Astrocyte (in vitro differentiated cells and primary cell): ENCODE results near the gene CTNNA3. TPM values are rescaled to one million over a fixed set of nuclear protein-coding genes. Genes with fewer than 3 reads are reported as not detected.
A peak's percentile ranks its signal among the peaks of the same experiment; 100 is the strongest.
"Not testable (repeated sequence)": the region's sequence is repeated elsewhere in the genome, so short reads cannot be mapped to it uniquely, and the experiment has no call there.

ENCODE experiments used
- DNase-seq: peaks from one replicate; pipeline ENCODE4 v3.0.0-alpha.2; 2010; ENCODE audit warnings: low read depth
- FAIRE-seq: peaks from 2 replicates; lab custom pipeline; 2011; peaks lifted over from hg19 to GRCh38; lab: Jason Lieb, UNC
- H2AFZ ChIP-seq: 2 replicates; pipeline ENCODE4 v1.6.0; 2012; ENCODE audit warnings: low read depth, low read length, inconsistent platforms
- H3K27ac ChIP-seq: 2 replicates; pipeline ENCODE4 v1.5.1; 2011; ENCODE audit warnings: low read depth, low read length, inconsistent platforms
- H3K27me3 ChIP-seq: 2 replicates; pipeline ENCODE4 v1.6.0; 2011; ENCODE audit warnings: low read length, inconsistent platforms; ENCODE audit not compliant: insufficient read depth
- H3K36me3 ChIP-seq: 2 replicates; pipeline ENCODE4 v1.5.1; 2011; ENCODE audit warnings: low read length, inconsistent platforms; ENCODE audit not compliant: insufficient read depth
- H3K4me1 ChIP-seq: 2 replicates; pipeline ENCODE4 v1.5.1; 2011; ENCODE audit warnings: low read length, inconsistent platforms; ENCODE audit not compliant: insufficient read depth
- H3K4me2 ChIP-seq: 2 replicates; pipeline ENCODE4 v1.6.0; 2012; ENCODE audit warnings: low read length, inconsistent platforms
- H3K4me3 ChIP-seq: 2 replicates; pipeline ENCODE4 v1.5.1; 2011; ENCODE audit warnings: low read depth, mild to moderate bottlenecking, low read length, inconsistent platforms; ENCODE audit not compliant: insufficient read depth
- H3K79me2 ChIP-seq: 2 replicates; pipeline ENCODE4 v1.6.0; 2012; ENCODE audit warnings: mild to moderate bottlenecking, low read length, inconsistent platforms; ENCODE audit not compliant: insufficient read depth
- H3K9ac ChIP-seq: 2 replicates; pipeline ENCODE4 v1.6.0; 2012; ENCODE audit warnings: mild to moderate bottlenecking, low read length, inconsistent platforms
- H3K9me3 ChIP-seq: 2 replicates; pipeline ENCODE4 v1.5.1; 2012; ENCODE audit warnings: low read depth, mild to moderate bottlenecking, low read length, inconsistent platforms; ENCODE audit not compliant: insufficient read depth
- H4K20me1 ChIP-seq: 2 replicates; pipeline ENCODE4 v1.6.0; 2012; ENCODE audit warnings: low read length, inconsistent platforms; ENCODE audit not compliant: insufficient read depth
- H3K27ac Mint-ChIP-seq: one replicate; pipeline ENCODE4 v1.8.0; 2021; ENCODE audit warnings: mild to moderate bottlenecking, mixed read lengths; ENCODE audit not compliant: unreplicated experiment
- H3K27me3 Mint-ChIP-seq: one replicate; pipeline ENCODE4 v1.8.0; 2021; ENCODE audit warnings: low read depth, mixed read lengths; ENCODE audit not compliant: unreplicated experiment
- H3K36me3 Mint-ChIP-seq: one replicate; pipeline ENCODE4 v1.8.0; 2021; ENCODE audit warnings: low read depth, mixed read lengths; ENCODE audit not compliant: unreplicated experiment
- H3K4me1 Mint-ChIP-seq: one replicate; pipeline ENCODE4 v1.8.0; 2021; ENCODE audit warnings: low read depth, mixed read lengths; ENCODE audit not compliant: unreplicated experiment
- H3K4me3 Mint-ChIP-seq: one replicate; pipeline ENCODE4 v1.8.0; 2021; ENCODE audit warnings: mild to moderate bottlenecking, moderate library complexity, mixed read lengths; ENCODE audit not compliant: unreplicated experiment
- H3K9me3 Mint-ChIP-seq: one replicate; pipeline ENCODE4 v1.8.0; 2021; ENCODE audit warnings: mild to moderate bottlenecking, mixed read lengths; ENCODE audit not compliant: unreplicated experiment
- EZH2 ChIP-seq: IDR thresholded peaks from 2 replicates; pipeline ENCODE4 v1.6.1; 2012; ENCODE audit warnings: mild to moderate bottlenecking, low read length, inconsistent platforms; ENCODE audit not compliant: insufficient read depth
- total RNA-seq: library from RNA; stranded (reverse); gene quantifications from 2 replicates; pipeline ENCODE4 v1.2.1, GENCODE V29; 2021
- TF ChIP-seq, protein P1 (sequence below): IDR thresholded peaks from 2 replicates; pipeline ENCODE4 v1.5.1; 2011; ENCODE audit warnings: low read depth, mild to moderate bottlenecking, inconsistent platforms, low read length, moderate library complexity; ENCODE audit not compliant: insufficient read depth

Gene CTNNA3
- total RNA-seq, 1 donor from 2014 or later: 0.73 TPM

DNA sequence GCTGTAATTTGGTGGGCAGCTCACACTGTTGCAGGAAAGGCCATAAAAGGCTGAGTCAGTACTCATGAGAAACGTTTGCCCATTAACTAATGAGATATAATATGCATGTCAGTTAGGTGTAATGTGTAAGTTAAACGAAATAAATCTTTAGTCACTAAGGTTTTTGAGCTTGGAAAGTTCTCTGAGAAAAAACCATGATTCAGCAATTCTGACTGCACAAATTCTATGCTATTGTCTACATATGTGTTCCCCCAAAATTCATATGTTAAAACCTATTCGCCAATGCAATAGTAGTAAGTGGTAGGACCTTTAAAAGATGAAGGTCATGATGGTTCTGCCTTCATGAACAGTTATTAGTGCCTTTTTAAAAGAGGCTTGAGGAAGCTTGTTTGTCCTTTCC, 1329.8 kb downstream of the CTNNA3 start:
- H3K4me2 ChIP-seq: no peak overlapping the region
- DNase-seq (no peak), FAIRE-seq (no peak)
- no peaks in the 10 kb centered on the region for H3K9me3 Mint-ChIP-seq
- H3K4me1 Mint-ChIP-seq: no peaks in the 10 kb centered on the region
- H4K20me1 ChIP-seq: no peaks in the 10 kb centered on the region
- H3K4me3 Mint-ChIP-seq: no peak overlapping the region
- H3K27me3 ChIP-seq: no peaks in the 10 kb centered on the region
- H3K4me3 ChIP-seq: no peak overlapping the region
- no peaks in the 10 kb centered on the region for H3K36me3 ChIP-seq
- no peak for TF ChIP-seq EZH2
- TF ChIP-seq, protein P1, sequence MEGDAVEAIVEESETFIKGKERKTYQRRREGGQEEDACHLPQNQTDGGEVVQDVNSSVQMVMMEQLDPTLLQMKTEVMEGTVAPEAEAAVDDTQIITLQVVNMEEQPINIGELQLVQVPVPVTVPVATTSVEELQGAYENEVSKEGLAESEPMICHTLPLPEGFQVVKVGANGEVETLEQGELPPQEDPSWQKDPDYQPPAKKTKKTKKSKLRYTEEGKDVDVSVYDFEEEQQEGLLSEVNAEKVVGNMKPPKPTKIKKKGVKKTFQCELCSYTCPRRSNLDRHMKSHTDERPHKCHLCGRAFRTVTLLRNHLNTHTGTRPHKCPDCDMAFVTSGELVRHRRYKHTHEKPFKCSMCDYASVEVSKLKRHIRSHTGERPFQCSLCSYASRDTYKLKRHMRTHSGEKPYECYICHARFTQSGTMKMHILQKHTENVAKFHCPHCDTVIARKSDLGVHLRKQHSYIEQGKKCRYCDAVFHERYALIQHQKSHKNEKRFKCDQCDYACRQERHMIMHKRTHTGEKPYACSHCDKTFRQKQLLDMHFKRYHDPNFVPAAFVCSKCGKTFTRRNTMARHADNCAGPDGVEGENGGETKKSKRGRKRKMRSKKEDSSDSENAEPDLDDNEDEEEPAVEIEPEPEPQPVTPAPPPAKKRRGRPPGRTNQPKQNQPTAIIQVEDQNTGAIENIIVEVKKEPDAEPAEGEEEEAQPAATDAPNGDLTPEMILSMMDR: no peak
- no peak overlapping the region for H3K27ac Mint-ChIP-seq
- H3K9me3 ChIP-seq: no peaks in the 10 kb centered on the region
- H3K27me3 Mint-ChIP-seq: no peaks in the 10 kb centered on the region
- no peaks in the 10 kb centered on the region for H3K4me1 ChIP-seq
- H3K79me2 ChIP-seq: no peaks in the 10 kb centered on the region
- H3K36me3 Mint-ChIP-seq: no peaks in the 10 kb centered on the region
- H3K9ac ChIP-seq: no peak overlapping the region
- H2AFZ ChIP-seq: no peak overlapping the region
- no peak overlapping the region for H3K27ac ChIP-seq

DNA sequence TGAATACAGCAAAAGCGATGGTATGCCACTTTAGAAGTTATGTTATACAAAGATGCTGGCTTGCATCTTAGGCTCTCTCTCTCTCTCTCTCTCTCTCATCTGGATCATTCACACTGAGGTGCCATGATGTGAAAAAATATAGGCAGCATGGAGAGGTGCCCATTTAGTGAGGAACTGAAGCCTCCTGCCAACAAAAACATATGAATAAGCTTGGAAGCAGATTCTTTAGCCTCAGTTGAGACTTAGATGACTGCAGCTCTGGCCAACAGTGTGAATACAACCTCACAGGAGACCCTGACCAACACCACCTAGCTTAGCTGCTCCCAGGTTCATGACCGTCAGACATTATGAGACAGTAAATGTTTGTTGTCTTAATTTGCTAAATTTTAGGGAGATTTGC, 1330.3 kb downstream of the CTNNA3 start:
- no peak overlapping the region for H3K9ac ChIP-seq
- H2AFZ ChIP-seq: no peak overlapping the region
- no peaks in the 10 kb centered on the region for H3K9me3 ChIP-seq
- Mint-ChIP-seq H3K27me3 (no peaks in the 10 kb centered on the region), H3K27ac (no peak overlapping the region), H3K36me3 (no peaks in the 10 kb centered on the region), H3K4me1 (no peaks in the 10 kb centered on the region), H3K9me3 (no peaks in the 10 kb centered on the region), H3K4me3 (no peak overlapping the region)
- H3K4me1 ChIP-seq: no peaks in the 10 kb centered on the region
- no peaks in the 10 kb centered on the region for H3K27me3 ChIP-seq
- H3K4me3 ChIP-seq: no peak overlapping the region
- H4K20me1 ChIP-seq: no peaks in the 10 kb centered on the region
- no peak for FAIRE-seq
- no peaks in the 10 kb centered on the region for H3K79me2 ChIP-seq
- TF ChIP-seq, protein P1: no peak
- TF ChIP-seq EZH2: no peak
- no peaks in the 10 kb centered on the region for H3K36me3 ChIP-seq
- no peak overlapping the region for H3K4me2 ChIP-seq
- H3K27ac ChIP-seq: no peak overlapping the region
- peak; percentile 2 for DNase-seq

DNA sequence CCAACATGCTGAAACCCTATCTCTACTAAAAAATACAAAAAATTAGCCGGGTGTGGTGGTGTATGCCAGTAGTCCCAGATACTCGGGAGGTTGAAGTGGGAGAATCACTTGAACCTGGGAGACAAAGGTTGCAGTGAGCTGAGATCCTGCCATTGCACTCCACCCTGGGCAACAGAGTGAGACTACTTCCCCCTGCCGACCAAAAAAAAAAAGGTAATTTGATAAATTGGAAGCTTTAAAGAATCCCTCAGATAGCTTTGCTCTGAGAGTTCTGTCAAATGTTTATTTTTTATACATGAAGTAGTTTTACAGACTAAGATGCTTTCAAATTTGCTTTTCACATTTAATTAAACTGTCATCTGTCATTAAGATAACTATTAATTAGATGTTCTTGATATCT, 1333.5 kb downstream of the CTNNA3 start:
- H3K9me3 ChIP-seq: no peaks in the 10 kb centered on the region
- H3K36me3 Mint-ChIP-seq: no peaks in the 10 kb centered on the region
- H3K4me2 ChIP-seq: no peak overlapping the region
- H4K20me1 ChIP-seq: no peaks in the 10 kb centered on the region
- no peak for DNase-seq
- H3K4me3 ChIP-seq: no peak overlapping the region
- no peaks in the 10 kb centered on the region for H3K9me3 Mint-ChIP-seq
- no peaks in the 10 kb centered on the region for H3K27me3 Mint-ChIP-seq
- H3K79me2 ChIP-seq: no peaks in the 10 kb centered on the region
- no peaks in the 10 kb centered on the region for H3K4me1 ChIP-seq
- TF ChIP-seq, protein P1: no peak
- no peak for TF ChIP-seq EZH2
- H3K36me3 ChIP-seq: no peaks in the 10 kb centered on the region
- H3K9ac ChIP-seq: no peak overlapping the region
- H3K27me3 ChIP-seq: no peaks in the 10 kb centered on the region
- H3K4me3 Mint-ChIP-seq: no peak overlapping the region
- no peaks in the 10 kb centered on the region for H3K4me1 Mint-ChIP-seq
- H3K27ac Mint-ChIP-seq: no peak overlapping the region
- no peak overlapping the region for H3K27ac ChIP-seq
- no peak for FAIRE-seq
- no peak overlapping the region for H2AFZ ChIP-seq

DNA sequence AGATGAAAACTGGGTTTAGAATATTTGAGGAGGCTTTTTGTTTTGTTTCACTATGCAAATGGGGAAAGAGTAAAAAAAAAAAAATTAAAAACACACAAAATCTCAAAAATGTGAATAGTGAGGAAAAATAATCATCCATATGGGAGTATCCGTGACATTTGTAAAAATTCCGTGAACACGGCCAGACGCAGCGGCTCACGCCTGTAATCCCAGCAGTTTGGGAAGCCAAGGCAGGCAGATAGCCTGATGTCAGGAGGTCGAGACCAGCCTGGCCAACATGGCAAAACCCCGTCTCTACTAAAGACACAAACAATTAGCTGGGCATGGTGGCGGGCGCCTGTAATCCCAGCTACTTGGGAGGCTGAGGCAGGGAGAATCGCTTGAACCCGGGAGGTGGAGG, 1342.2 kb downstream of the CTNNA3 start:
- H3K36me3 Mint-ChIP-seq, H3K27me3 ChIP-seq, H3K9me3 Mint-ChIP-seq, H3K9me3 ChIP-seq, H3K4me3 Mint-ChIP-seq, H3K4me3 ChIP-seq, H3K36me3 ChIP-seq, H3K4me2 ChIP-seq, H3K79me2 ChIP-seq, H3K27ac Mint-ChIP-seq, H3K4me1 Mint-ChIP-seq, H4K20me1 ChIP-seq, H3K9ac ChIP-seq, DNase-seq, FAIRE-seq, H3K27ac ChIP-seq, H3K4me1 ChIP-seq, H2AFZ ChIP-seq, H3K27me3 Mint-ChIP-seq: not testable (repeated sequence)
